ENCODE data around the gene PDE7B.

DNA sequence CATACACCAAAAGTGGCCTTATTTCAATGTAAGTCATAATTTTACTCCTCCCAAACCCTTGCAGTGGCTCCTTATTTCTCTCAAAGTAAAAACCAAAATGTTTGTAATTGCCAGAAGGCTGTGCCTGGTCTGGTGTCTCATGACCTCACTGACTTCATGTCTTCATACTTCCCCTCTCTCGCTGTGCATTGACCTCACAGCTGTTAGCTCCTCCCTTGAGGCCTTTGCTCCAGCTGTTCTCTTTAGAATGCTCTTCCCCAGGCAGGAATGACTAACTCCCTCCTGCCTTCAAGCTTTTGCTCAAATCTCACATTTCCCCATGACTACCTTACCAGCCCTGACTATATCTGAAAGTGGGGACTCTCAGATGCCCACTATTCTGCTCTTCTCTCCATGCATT lies 315.3 kb downstream of the PDE7B start:
- TF ChIP-seq, protein P1, sequence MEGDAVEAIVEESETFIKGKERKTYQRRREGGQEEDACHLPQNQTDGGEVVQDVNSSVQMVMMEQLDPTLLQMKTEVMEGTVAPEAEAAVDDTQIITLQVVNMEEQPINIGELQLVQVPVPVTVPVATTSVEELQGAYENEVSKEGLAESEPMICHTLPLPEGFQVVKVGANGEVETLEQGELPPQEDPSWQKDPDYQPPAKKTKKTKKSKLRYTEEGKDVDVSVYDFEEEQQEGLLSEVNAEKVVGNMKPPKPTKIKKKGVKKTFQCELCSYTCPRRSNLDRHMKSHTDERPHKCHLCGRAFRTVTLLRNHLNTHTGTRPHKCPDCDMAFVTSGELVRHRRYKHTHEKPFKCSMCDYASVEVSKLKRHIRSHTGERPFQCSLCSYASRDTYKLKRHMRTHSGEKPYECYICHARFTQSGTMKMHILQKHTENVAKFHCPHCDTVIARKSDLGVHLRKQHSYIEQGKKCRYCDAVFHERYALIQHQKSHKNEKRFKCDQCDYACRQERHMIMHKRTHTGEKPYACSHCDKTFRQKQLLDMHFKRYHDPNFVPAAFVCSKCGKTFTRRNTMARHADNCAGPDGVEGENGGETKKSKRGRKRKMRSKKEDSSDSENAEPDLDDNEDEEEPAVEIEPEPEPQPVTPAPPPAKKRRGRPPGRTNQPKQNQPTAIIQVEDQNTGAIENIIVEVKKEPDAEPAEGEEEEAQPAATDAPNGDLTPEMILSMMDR (optimal IDR thresholded peaks at IDR 0.05 in 1 of 3, IDR thresholded peaks at IDR 0.05 in 1 of 3, conservative IDR thresholded peaks at IDR 0.05 in 1 of 3; ENCODE audit: extremely low read depth in 1 of 3, insufficient read depth in 2 of 3, low read length in 3 of 3), result no peak
- TF ChIP-seq EZH2 (IDR thresholded peaks at IDR 0.05; ENCODE audit: low read length), result no peak
